H1 (cell line): Measurements from ENCODE around the gene GALNTL6. TPM values are rescaled to one million over a fixed set of nuclear protein-coding genes. Genes with fewer than 3 reads are reported as not detected.

Experiments
- CTCF ChIA-PET: fragments of 300-600 bp; sonication (Branson Sonifier 250); formaldehyde crosslinking; loops from one replicate; lab custom pipeline; 2021; ENCODE audit not compliant: partially characterized antibody; lab: Charles Lee
- POLR2A ChIA-PET: fragments of 300-600 bp; sonication (Branson Sonifier 250); formaldehyde crosslinking; loops from one replicate; lab custom pipeline; 2021; ENCODE audit warnings: inconsistent platforms; ENCODE audit not compliant: partially characterized antibody; lab: Charles Lee
- DNase-seq, 2 experiments: peaks; one replicate each; pipeline versions ENCODE4 v3.0.0 to v3.0.0-alpha.2; 2010 to 2022; ENCODE audit warnings: low spot score in 2 of 2, low read depth in 1 of 2, mixed read lengths in 1 of 2
- FAIRE-seq: peaks from 2 replicates; lab custom pipeline; 2011; peaks lifted over from hg19 to GRCh38; lab: Jason Lieb, UNC
- H2AFZ ChIP-seq: 2 replicates; pipeline ENCODE4 v1.8.1; 2012; ENCODE audit warnings: low read length, inconsistent platforms
- H2AK5ac ChIP-seq: 2 replicates; pipeline ENCODE4 v1.6.1; 2013; ENCODE audit warnings: low read depth, low read length
- H2BK120ac ChIP-seq: replicated peaks from 2 replicates; pipeline ENCODE3; 2013; ENCODE audit warnings: low read depth, low read length, inconsistent platforms
- H2BK12ac ChIP-seq: 2 replicates; pipeline ENCODE4 v1.6.1; 2013; ENCODE audit warnings: low read depth, low read length
- H2BK15ac ChIP-seq: 2 replicates; pipeline ENCODE4 v1.6.1; 2013; ENCODE audit warnings: low read length
- H2BK20ac ChIP-seq: 2 replicates; pipeline ENCODE4 v1.6.1; 2013; ENCODE audit warnings: low read length
- H2BK5ac ChIP-seq: 2 replicates; pipeline ENCODE4 v1.6.1; 2013; ENCODE audit warnings: low read depth, low read length
- H3K14ac ChIP-seq: 2 replicates; pipeline ENCODE4 v1.6.1; 2013; ENCODE audit warnings: inconsistent platforms; ENCODE audit not compliant: insufficient read length
- H3K18ac ChIP-seq: 2 replicates; pipeline ENCODE4 v1.6.1; 2013; ENCODE audit warnings: low read length; ENCODE audit errors: extremely low read depth
- H3K23ac ChIP-seq: 2 replicates; pipeline ENCODE4 v1.6.1; 2013; ENCODE audit warnings: inconsistent platforms; ENCODE audit not compliant: insufficient read length
- H3K23me2 ChIP-seq: 2 replicates; pipeline ENCODE4 v1.6.1; 2013; ENCODE audit warnings: low read depth, low read length
- H3K27ac ChIP-seq: 2 replicates; pipeline ENCODE4 v1.6.1; 2011; ENCODE audit warnings: low read depth, low read length, inconsistent platforms
- H3K27me3 ChIP-seq, 4 experiments: replicated peaks in 1 of 4; 1 replicate in 1 of 4; 2 replicates in 3 of 4; pipeline versions ENCODE4 v1.6.1 to v1.8.1; 2011 to 2013; ENCODE audit warnings: low read length in 3 of 4, mild to moderate bottlenecking in 3 of 4, inconsistent platforms in 2 of 4, mixed read lengths in 2 of 4, moderate library complexity in 1 of 4; ENCODE audit not compliant: control insufficient read depth in 3 of 4, insufficient read depth in 3 of 4; ENCODE audit errors: extremely low read depth in 1 of 4
- H3K36me3 ChIP-seq, 4 experiments: 2 replicates each; pipeline versions ENCODE4 v1.6.1 to v1.8.1; 2011 to 2013; ENCODE audit warnings: mild to moderate bottlenecking in 4 of 4, low read length in 3 of 4, moderate library complexity in 2 of 4, control low read depth in 1 of 4, inconsistent platforms in 1 of 4; ENCODE audit not compliant: insufficient read depth in 4 of 4, control insufficient read depth in 2 of 4
- H3K4ac ChIP-seq: replicated peaks from 2 replicates; pipeline ENCODE3; 2013; ENCODE audit warnings: low read length, low read depth, mixed read lengths, inconsistent platforms; ENCODE audit not compliant: insufficient read length
- H3K4me1 ChIP-seq, 4 experiments: replicated peaks in 1 of 4; 1 replicate in 1 of 4; 2 replicates in 3 of 4; pipeline versions ENCODE4 v1.6.1 to v1.8.1; 2011 to 2013; ENCODE audit warnings: low read length in 3 of 4, inconsistent platforms in 2 of 4, mixed read lengths in 1 of 4; ENCODE audit not compliant: insufficient read depth in 4 of 4, control insufficient read depth in 3 of 4
- H3K4me2 ChIP-seq, 2 experiments: 2 replicates each; pipeline versions ENCODE4 v1.6.1 to v1.8.1; 2011 to 2013; ENCODE audit warnings: low read depth in 2 of 2, low read length in 2 of 2, control low read depth in 1 of 2, inconsistent platforms in 1 of 2, mild to moderate bottlenecking in 1 of 2; ENCODE audit not compliant: insufficient read depth in 1 of 2
- H3K4me3 ChIP-seq, 4 experiments: fragments of 200-600, 300-600 bp in 1 of 4; sonication (generic), shearing (Covaris generic), sonication (Bioruptor Twin) in 1 of 4; 2 replicates each; pipeline versions ENCODE4 v1.5.1 to v1.8.1; 2011 to 2016; ENCODE audit warnings: low read length in 4 of 4, low read depth in 3 of 4, control low read depth in 2 of 4, inconsistent platforms in 2 of 4, mild to moderate bottlenecking in 2 of 4, mixed read lengths in 1 of 4, moderate library complexity in 1 of 4; ENCODE audit not compliant: insufficient read depth in 2 of 4; ENCODE audit errors: extremely low read depth in 1 of 4
- H3K56ac ChIP-seq: replicated peaks from 2 replicates; pipeline ENCODE3; 2013; ENCODE audit warnings: low read depth, mild to moderate bottlenecking, mixed read lengths, low read length, inconsistent platforms; ENCODE audit not compliant: insufficient read length
- H3K79me1 ChIP-seq: 2 replicates; pipeline ENCODE4 v1.6.1; 2013; ENCODE audit warnings: low read depth, low read length, control low read depth
- H3K79me2 ChIP-seq, 2 experiments: 2 replicates each; pipeline versions ENCODE4 v1.6.1 to v1.8.1; 2012 to 2013; ENCODE audit warnings: low read length in 2 of 2, mild to moderate bottlenecking in 2 of 2, inconsistent platforms in 1 of 2; ENCODE audit not compliant: insufficient read depth in 2 of 2, control insufficient read depth in 1 of 2
- H3K9ac ChIP-seq, 4 experiments: replicated peaks in 1 of 4; 1 replicate in 1 of 4; 2 replicates in 3 of 4; pipeline versions ENCODE4 v1.6.1 to v1.8.1; 2011 to 2013; ENCODE audit warnings: low read depth in 3 of 4, low read length in 3 of 4, control low read depth in 2 of 4, mild to moderate bottlenecking in 2 of 4, moderate library complexity in 2 of 4, inconsistent platforms in 1 of 4; ENCODE audit errors: extremely low read depth in 1 of 4
- H3K9me3 ChIP-seq, 2 experiments: 2 replicates each; pipeline versions ENCODE4 v1.6.1 to v1.8.1; 2012 to 2013; ENCODE audit warnings: mild to moderate bottlenecking in 2 of 2, moderate library complexity in 2 of 2, control low read depth in 1 of 2, inconsistent platforms in 1 of 2, low read depth in 1 of 2, low read length in 1 of 2, mixed read lengths in 1 of 2; ENCODE audit not compliant: insufficient read depth in 2 of 2
- H4K20me1 ChIP-seq, 2 experiments: replicated peaks in 1 of 2; 2 replicates each; pipeline versions ENCODE3 to v1.8.1; 2011 to 2013; ENCODE audit warnings: inconsistent platforms in 2 of 2, low read length in 2 of 2, mild to moderate bottlenecking in 1 of 2; ENCODE audit not compliant: insufficient read depth in 2 of 2, control insufficient read depth in 1 of 2
- H4K5ac ChIP-seq: 2 replicates; pipeline ENCODE4 v1.6.1; 2013; ENCODE audit warnings: low read length, low read depth, mixed read lengths, inconsistent platforms; ENCODE audit not compliant: insufficient read length
- H4K8ac ChIP-seq: 2 replicates; pipeline ENCODE4 v1.8.0; 2013; ENCODE audit warnings: mild to moderate bottlenecking, moderate library complexity, low read length, inconsistent platforms; ENCODE audit not compliant: insufficient read depth; ENCODE audit errors: extremely low read depth
- H4K91ac ChIP-seq: replicated peaks from 2 replicates; pipeline ENCODE3; 2013; ENCODE audit warnings: low read length, mixed read lengths, inconsistent platforms; ENCODE audit not compliant: insufficient read length
- CBX5 ChIP-seq: fragments of 300-800, 300-1000 bp; sonication (generic); IDR thresholded peaks from 2 replicates; pipeline ENCODE4 v1.7.1; 2016; ENCODE audit warnings: antibody characterized with exemption, low read length, low read depth
- CBX8 ChIP-seq: fragments of 300-800, 300-1000 bp; sonication (generic); IDR thresholded peaks from 2 replicates; pipeline ENCODE4 v1.7.1; 2016; ENCODE audit warnings: low read depth, low read length, borderline replicate concordance
- CEBPB ChIP-seq: IDR thresholded peaks from 2 replicates; pipeline ENCODE4 v1.6.1; 2012; ENCODE audit warnings: low read depth, low read length
- EZH2 ChIP-seq: fragments of 200-600 bp; sonication (generic); IDR thresholded peaks from 2 replicates; pipeline ENCODE4 v1.7.1; 2012; ENCODE audit warnings: low read depth, mild to moderate bottlenecking, moderate library complexity, low read length, inconsistent platforms; ENCODE audit not compliant: severe bottlenecking
- JUN ChIP-seq: IDR thresholded peaks from 2 replicates; pipeline ENCODE4 v1.6.1; 2011; ENCODE audit warnings: low read depth, mild to moderate bottlenecking, improper control_type of control experiment, low read length
- RBBP5 ChIP-seq: IDR thresholded peaks from 2 replicates; pipeline ENCODE4 v1.7.1; 2012; ENCODE audit warnings: low read depth, mild to moderate bottlenecking, inconsistent platforms, low read length, moderate library complexity, borderline replicate concordance
- RNF2 ChIP-seq: fragments of 200-900, 300-1000 bp; sonication (generic); IDR thresholded peaks from 2 replicates; pipeline ENCODE4 v1.7.1; 2016; ENCODE audit warnings: borderline replicate concordance, low read depth, mild to moderate bottlenecking, antibody characterized with exemption, low read length; ENCODE audit not compliant: poor library complexity, severe bottlenecking; ENCODE audit errors: missing control alignments
- SUZ12 ChIP-seq: fragments of 200-600 bp; sonication (generic); IDR thresholded peaks from 2 replicates; pipeline ENCODE4 v1.6.1; 2012; ENCODE audit warnings: mild to moderate bottlenecking, inconsistent platforms, low read length, moderate library complexity, mixed read lengths
- TAF7 ChIP-seq: optimal IDR thresholded peaks from 2 replicates; pipeline ENCODE3; 2011; ENCODE audit warnings: low read depth, mild to moderate bottlenecking, inconsistent platforms, low read length, moderate library complexity, borderline replicate concordance
- ZNF274 ChIP-seq: IDR thresholded peaks from 2 replicates; pipeline ENCODE4 v1.7.0; 2012; ENCODE audit warnings: low read length, borderline replicate concordance; ENCODE audit errors: extremely low read depth
- WGBS, 2 experiments: shearing (Covaris generic) in 1 of 2; methylation state at CpG; one replicate each; pipeline versions ENCODE4 v1.1.6 to v1.1.7; 2013 to 2015; ENCODE audit warnings: low lambda C conversion rate in 2 of 2, mixed read lengths in 2 of 2, inconsistent platforms in 1 of 2, low coverage in 1 of 2, missing lambda C conversion rate in 1 of 2; ENCODE audit not compliant: insufficient replicate concordance in 2 of 2, insufficient coverage in 1 of 2, insufficient read length in 1 of 2; ENCODE audit errors: extremely low coverage in 1 of 2, missing lambda C conversion rate in 1 of 2; 5-methylcytosine and 5-hydroxymethylcytosine counted together
- polyA plus RNA-seq, 7 experiments: library from polyadenylated mRNA; depleted of rRNA in 3 of 7; stranded (reverse) in 5 of 7; unstranded in 2 of 7; fragments of >200 nt in 5 of 7; fragments of 200-250 nt in 2 of 7; gene quantifications; 1 replicate in 5 of 7; 2 replicates in 1 of 7; 4 replicates in 1 of 7; pipeline versions ENCODE4 v1.2.1 to v1.2.3, GENCODE V29; 2011 to 2013; ENCODE audit warnings: missing spikeins in 2 of 7, mixed read lengths in 2 of 7
- total RNA-seq: library from RNA; stranded (reverse); fragmentation: NEBNext Ultra II Directional; extraction: Animal tissue kit (Norgen Biotek cat#: 25700); gene quantifications from 2 replicates; pipeline ENCODE4 v1.2.1, GENCODE V29; 2021
- TF ChIP-seq, protein P1 (sequence below): IDR thresholded peaks from 2 replicates; pipeline ENCODE4 v1.6.1; 2012; ENCODE audit warnings: low read length, inconsistent platforms

GALNTL6 gene
- total and polyA plus RNA-seq, 2 of the 8 experiments (the other 6 are each of a cell fraction or from before 2014, with no cell fraction given) = 0.03 to 0.32 TPM

DNA sequence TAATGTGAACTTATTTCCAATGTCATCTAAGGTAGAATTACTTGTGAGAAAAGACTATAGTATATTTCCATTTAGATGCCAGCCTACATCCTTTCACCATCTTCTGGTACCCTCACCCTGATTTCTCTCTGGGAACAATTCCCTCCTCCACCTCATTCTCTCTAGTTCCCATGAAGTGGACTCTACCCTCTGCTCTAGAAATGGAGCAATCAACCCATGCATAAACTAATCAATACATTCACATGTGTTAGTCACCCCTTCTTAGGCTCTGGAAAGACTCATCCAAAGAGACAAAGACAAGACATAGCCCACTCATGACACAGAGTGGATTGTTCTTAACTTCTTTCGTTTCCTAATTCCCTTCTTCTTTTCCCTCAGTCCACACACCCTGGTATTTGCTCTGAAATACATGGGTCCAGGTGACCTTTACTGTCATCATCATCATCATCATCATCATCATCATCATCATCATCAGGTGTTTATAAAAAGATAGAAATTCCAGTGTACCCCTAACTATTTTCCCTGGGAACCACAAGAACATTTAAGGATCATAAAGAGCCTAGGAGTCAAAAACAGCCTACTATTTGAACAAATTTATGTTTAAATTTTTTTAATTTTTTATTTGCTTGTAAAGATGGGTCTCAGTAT, 1056.5 kb downstream of the GALNTL6 start:
- no peak overlapping the region for H3K18ac ChIP-seq
- TF ChIP-seq CBX8 = no peak
- TF ChIP-seq, protein P1, sequence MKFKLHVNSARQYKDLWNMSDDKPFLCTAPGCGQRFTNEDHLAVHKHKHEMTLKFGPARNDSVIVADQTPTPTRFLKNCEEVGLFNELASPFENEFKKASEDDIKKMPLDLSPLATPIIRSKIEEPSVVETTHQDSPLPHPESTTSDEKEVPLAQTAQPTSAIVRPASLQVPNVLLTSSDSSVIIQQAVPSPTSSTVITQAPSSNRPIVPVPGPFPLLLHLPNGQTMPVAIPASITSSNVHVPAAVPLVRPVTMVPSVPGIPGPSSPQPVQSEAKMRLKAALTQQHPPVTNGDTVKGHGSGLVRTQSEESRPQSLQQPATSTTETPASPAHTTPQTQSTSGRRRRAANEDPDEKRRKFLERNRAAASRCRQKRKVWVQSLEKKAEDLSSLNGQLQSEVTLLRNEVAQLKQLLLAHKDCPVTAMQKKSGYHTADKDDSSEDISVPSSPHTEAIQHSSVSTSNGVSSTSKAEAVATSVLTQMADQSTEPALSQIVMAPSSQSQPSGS = no peak
- no peak for TF ChIP-seq SUZ12
- TF ChIP-seq ZNF274 = no peak
- no peak for TF ChIP-seq RBBP5
- TF ChIP-seq CEBPB = no peak
- TF ChIP-seq CBX5 = no peak
- no peak for TF ChIP-seq RNF2
- no peak for TF ChIP-seq TAF7
- TF ChIP-seq EZH2 = no peak
- no peak for TF ChIP-seq JUN

More for the DNA sequence above, 1056.5 kb downstream of the GALNTL6 start:
- WGBS, 2 experiments = 80% methylated on average over 1 of the region's 1 CpG; no CpG with 5 or more reads in 1 of the 2 experiments
- Histone ChIP-seq H2AFZ (no peak overlapping the region), H4K8ac (no peak overlapping the region), H4K5ac (no peak overlapping the region), H3K27ac (no peak overlapping the region), H3K27me3 (no peaks in the 10 kb centered on the region), H3K79me1 (no peaks in the 10 kb centered on the region), H3K9ac (no peak overlapping the region), H4K91ac (no peak overlapping the region), H3K4me3 (no peak overlapping the region), H2BK20ac (no peak overlapping the region), H3K36me3 (no peaks in the 10 kb centered on the region), H2BK120ac (no peak overlapping the region), H4K20me1 (no peaks in the 10 kb centered on the region), H3K23ac (no peak overlapping the region), H3K56ac (no peak overlapping the region), H2BK15ac (no peak overlapping the region), H2BK12ac (no peak overlapping the region), H3K14ac (no peak overlapping the region), H2BK5ac (no peak overlapping the region), H3K4me1 (peaks cover 0 to 2% (median 0%) of the 10 kb centered on the region in 4 experiments; a peak in 3 of 7 replicates), H3K4ac (no peak overlapping the region), H2AK5ac (no peak overlapping the region), H3K23me2 (no peaks in the 10 kb centered on the region), H3K79me2 (no peaks in the 10 kb centered on the region), H3K9me3 (no peaks in the 10 kb centered on the region), H3K4me2 (no peak overlapping the region)
- CTCF ChIA-PET = interaction anchor here (1.0 to 1.7 kb wide), 3 partner anchors 24 to 432 kb away, joined by 3 to 5 read pairs (median 3); no protein-coding TSS in a partner anchor
- FAIRE-seq (no peak), DNase-seq (no peak)
- POLR2A ChIA-PET = no interaction called here
